ENCODE results near the gene FAM222B. TPM values are rescaled to one million over a fixed set of nuclear protein-coding genes. Genes with fewer than 3 reads are reported as not detected.
"Not testable (repeated sequence)": the region's sequence is repeated elsewhere in the genome, so short reads cannot be mapped to it uniquely, and the experiment has no call there.

Gene FAM222B, protein sequence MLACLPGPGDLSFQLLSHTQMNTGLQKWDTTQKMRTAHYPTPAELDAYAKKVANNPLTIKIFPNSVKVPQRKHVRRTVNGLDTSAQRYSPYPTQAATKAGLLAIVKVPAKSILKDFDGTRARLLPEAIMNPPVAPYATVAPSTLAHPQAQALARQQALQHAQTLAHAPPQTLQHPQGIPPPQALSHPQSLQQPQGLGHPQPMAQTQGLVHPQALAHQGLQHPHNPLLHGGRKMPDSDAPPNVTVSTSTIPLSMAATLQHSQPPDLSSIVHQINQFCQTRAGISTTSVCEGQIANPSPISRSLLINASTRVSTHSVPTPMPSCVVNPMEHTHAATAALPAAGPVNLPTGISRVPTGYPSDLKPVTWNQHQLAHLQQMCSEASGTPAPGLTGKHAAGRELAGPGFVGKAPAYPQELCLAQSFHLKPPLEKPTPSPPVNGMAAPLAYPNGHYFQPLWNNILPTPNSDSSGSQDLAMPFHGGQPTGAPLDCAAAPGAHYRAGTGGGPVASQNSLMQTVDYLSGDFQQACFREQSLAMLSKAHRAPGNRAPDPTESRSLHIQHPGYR
- 17.3 TPM for total RNA-seq

DNA sequence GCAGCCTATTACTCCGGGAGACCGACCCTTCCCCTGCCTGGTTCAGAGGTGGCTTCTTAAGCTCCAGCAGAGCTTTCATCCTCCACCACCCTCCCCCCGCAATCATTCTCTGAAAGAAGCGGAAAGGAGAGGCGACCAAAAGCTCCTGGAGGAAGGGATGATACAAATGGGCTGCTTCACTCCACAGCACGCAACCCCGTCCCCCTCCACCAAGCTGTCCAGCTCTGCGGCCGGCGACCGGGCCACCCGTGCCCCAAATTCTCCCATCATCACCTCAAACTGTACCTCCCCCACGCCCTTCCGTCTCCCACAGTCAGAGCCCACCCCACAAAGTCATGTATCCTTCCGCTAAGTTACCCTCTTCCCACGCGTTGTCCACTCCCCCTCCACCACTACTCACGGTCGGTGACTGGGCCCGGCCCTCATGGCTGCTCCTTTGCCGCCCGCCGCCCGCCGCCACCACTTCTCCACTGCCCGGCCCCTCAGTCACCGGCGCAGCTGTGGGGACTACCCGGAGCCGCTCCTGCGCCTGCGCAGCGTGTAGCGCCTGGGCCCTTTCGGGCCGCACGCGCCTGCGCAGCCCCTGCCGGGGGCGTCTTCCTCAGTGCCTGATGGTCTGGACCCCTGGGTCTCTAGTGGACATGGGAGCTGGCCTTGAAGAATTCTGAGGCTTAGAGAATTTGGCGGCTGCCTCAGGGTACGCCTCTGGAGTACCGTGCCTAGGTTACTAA is at the start of gene FAM222B:
Gene FAM222B (minus strand): TSS at position 509 of the 731 bp plus-strand sequence. CDS start 76,123 bp downstream, outside the sequence.
- peak; percentile 86 for DNase-seq (ENCODE audit: low spot score)
- peak; percentile 99 for ATAC-seq
- intact Hi-C loops (cut with DNase I) = no loop called here

- intact Hi-C loops (cut with DNase I) = no loop called here
- ATAC-seq (no peak), DNase-seq (ENCODE audit: low spot score) (no peak)
Observed at GRCh38 chr17:28892024-28892423, 49.4 kb upstream of the FAM222B start.

DNA sequence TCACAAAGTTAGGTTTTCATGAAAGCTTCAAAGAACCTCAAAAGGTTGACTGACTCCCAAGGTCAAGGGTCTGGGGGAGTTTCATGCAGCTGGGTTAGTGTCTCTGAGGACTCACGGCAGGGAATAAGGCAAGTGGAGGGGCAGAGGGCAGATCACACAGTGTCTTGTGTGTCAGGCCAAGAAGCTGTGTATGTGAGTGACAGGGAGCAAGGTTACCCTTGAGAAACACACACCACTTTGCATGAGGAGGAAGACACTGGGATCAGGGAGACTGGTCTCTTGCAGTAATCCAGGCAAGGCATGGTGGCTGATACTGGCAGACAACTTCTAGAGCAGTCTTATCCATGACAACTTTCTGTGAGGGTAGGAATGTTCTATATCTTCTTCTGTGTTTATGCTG is 48.6 kb upstream of the FAM222B start:
- ATAC-seq (no peak), DNase-seq (ENCODE audit: low spot score) (no peak)
- intact Hi-C loops (cut with DNase I) = no loop called here

DNA sequence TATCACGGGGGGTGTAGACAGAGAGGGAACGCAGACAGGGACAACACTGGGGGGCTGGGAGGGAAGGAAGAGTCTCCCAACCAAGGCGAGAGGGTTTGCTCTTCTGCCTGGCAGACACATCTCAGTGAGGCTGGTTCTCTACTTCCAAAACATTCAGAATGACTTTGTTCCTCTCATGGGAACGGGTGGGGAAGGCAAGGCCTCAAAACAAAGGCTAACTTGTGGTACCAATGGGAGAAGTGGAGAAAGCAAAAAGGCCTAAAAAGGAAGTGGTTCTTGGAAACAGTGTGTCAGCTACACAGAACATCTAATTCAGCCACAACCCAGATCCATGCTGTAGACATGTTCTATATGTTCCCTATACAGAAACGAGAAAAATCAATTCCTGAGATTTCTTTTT is 47.4 kb upstream of the FAM222B start:
- intact Hi-C loops (cut with DNase I) = no loop called here
- peak; percentile 59 for ATAC-seq
- no peak for DNase-seq (ENCODE audit: low spot score)

DNA sequence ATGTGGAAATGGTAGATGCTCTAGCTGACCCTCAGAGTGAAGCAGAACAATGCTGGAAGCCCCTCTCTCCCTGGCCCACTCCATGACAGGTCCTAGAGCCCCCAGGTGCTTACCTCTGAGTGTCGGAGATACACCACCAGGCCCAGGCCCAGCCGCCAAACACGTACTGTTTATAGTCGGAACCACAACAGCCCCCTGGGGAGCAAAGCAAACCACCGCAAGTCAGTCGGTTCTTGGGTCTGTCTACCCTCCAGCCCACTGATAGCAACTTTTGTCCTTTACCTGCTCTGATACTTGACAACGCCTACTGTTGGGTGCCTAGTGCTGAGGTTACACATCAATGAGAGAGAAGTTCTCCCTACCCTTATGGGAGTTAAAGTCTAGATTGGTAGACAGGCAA is 46.2 kb upstream of the FAM222B start:
- intact Hi-C loops (cut with DNase I) = no loop called here

DNA sequence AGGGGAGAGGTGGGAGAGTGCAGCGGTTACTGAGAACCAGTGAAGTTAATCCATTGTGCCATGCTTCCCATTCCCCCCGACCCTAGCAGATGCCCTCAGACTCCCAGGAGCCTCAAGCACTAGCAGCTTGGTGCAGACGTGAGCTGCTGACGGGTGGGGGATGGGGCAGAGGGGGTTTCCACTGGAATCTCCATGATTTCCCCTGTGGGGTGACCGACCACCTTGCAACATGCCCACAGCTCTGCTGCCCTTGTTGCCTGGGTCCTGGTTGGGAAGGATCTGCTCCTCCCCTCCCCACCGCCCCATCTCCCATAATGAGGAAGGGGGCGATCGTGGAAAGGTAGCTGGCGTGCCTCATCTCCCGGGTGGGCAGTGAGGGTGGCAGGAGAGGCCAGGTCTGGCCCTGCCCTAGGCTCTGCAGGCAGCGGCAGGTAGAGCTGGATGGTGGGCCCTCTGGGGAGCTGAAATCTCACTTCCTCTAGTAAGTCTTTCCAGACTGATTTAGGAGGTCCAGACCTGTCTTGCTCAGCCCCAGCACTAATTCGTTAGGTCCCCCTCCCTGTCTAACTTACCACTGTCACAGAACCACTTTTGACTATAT is 45.4 kb upstream of the FAM222B start:
- intact Hi-C loops (cut with DNase I) = no loop called here
- no peak for ATAC-seq
- DNase-seq (ENCODE audit: low spot score) = no peak

More for the DNA sequence above, 46.2 kb upstream of the FAM222B start:
- DNase-seq (ENCODE audit: low spot score) (no peak), ATAC-seq (no peak)

DNA sequence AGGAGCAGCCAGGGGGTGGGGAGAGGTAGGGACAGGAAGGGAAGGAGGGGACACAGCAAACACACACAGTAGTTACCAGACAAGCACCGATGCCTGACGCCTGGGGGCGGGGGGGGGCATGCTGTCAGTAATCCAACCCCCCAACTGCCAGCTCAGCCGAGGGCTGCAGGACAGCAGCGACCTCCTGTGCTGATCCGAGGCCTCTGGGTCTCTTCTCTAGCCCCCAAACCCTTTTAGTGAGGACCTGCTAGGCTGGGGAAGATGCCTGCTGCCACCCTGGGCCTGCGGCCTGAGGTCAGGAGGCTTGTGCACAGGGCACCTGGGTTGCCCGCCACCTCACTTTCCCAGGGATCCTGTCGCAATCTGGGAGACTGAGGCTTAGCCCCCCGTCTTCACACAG is 43.4 kb upstream of the FAM222B start:
- no peak for DNase-seq (ENCODE audit: low spot score)
- ATAC-seq = no peak
- intact Hi-C loops (cut with DNase I) = no loop called here

- DNase-seq (ENCODE audit: low spot score) (no peak), ATAC-seq (no peak)
- intact Hi-C loops (cut with DNase I) = no loop called here
Observed at GRCh38 chr17:28885363-28885762, 42.8 kb upstream of the FAM222B start.

GRCh38 chr17:28883967-28884702 is 41.5 kb upstream of the FAM222B start:
- ATAC-seq (no peak), DNase-seq (ENCODE audit: low spot score) (no peak)
- intact Hi-C loops (cut with DNase I) = no loop called here

DNA sequence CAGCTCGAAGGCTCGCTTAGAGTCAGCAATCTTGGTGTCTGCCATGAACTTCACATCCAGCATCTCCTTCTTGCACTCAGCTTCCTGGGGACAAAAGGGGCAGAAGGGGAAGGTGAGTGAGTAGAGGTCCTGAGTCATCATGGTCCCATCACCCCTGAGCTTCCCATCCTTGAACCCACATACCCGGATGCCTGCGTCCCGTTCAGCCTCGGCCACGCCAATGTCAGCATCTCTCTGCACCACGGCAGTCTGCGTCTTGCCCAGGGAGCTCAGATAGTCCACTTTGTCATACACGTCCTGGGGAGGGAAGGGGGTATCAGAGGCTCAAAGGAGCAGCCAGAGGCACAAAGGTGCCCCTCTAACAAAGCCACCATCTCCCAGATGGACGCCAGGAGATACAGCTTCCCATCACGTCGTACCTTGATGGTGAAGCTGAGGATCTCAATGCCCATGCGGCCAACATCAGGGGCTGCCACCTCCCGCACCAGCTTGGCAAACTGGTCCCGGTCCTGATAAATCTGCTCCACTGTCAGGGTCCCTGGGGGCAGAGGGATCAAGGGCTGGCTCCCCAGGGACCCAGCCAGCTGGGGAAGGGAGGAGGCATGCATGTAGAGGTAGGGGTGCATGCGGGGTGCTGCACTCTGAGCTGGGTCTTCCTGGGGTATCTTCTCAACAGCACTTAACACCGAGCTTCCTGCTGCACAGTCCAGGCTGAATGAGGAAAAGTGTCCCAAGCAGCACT is 39.7 kb upstream of the FAM222B start:
- DNase-seq (ENCODE audit: low spot score) = no peak
- intact Hi-C loops (cut with DNase I) = no loop called here
- ATAC-seq = no peak

GRCh38 chr17:28881533-28882056 is 39.0 kb upstream of the FAM222B start:
- intact Hi-C loops (cut with DNase I) = no loop called here
- ATAC-seq = no peak
- no peak for DNase-seq (ENCODE audit: low spot score)

DNA sequence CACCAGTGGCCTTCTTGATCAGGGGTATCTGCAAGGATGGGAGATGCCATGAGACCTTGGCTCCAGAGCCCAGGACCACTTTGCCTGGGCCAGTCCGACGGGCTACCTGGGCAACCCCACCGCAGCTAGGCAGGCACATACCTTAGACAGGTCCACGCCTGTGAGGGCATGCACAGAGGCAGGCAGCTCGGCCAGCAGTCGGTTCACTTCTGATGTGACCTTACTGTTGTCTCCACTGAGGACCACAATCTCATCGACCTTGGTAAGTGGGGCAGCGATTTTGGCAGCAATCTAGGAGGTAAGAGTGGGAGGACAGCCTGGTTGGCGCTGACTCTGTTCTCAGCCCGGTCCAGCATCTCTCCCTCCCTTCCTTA is 38.0 kb upstream of the FAM222B start:
- intact Hi-C loops (cut with DNase I) = no loop called here
- DNase-seq (ENCODE audit: low spot score) = no peak
- ATAC-seq = no peak

GRCh38 chr17:28879886-28880571 is 37.4 kb upstream of the FAM222B start:
- DNase-seq (ENCODE audit: low spot score) (no peak), ATAC-seq (no peak)
- intact Hi-C loops (cut with DNase I) = no loop called here

- intact Hi-C loops (cut with DNase I) = no loop called here
- no peak for DNase-seq (ENCODE audit: low spot score)
- no peak for ATAC-seq
Observed at GRCh38 chr17:28878981-28879380, 36.4 kb upstream of the FAM222B start.

- intact Hi-C loops (cut with DNase I) = no loop called here
- DNase-seq (ENCODE audit: low spot score) (no peak), ATAC-seq (no peak)
Observed at GRCh38 chr17:28878158-28878910, 35.7 kb upstream of the FAM222B start.

GRCh38 chr17:28877150-28877711 is 34.6 kb upstream of the FAM222B start:
- DNase-seq (ENCODE audit: low spot score); intact Hi-C loops (cut with DNase I); ATAC-seq: not testable (repeated sequence)
